ENCODE data around the gene CREBZF.

Gene CREBZF, protein sequence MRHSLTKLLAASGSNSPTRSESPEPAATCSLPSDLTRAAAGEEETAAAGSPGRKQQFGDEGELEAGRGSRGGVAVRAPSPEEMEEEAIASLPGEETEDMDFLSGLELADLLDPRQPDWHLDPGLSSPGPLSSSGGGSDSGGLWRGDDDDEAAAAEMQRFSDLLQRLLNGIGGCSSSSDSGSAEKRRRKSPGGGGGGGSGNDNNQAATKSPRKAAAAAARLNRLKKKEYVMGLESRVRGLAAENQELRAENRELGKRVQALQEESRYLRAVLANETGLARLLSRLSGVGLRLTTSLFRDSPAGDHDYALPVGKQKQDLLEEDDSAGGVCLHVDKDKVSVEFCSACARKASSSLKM

DNA sequence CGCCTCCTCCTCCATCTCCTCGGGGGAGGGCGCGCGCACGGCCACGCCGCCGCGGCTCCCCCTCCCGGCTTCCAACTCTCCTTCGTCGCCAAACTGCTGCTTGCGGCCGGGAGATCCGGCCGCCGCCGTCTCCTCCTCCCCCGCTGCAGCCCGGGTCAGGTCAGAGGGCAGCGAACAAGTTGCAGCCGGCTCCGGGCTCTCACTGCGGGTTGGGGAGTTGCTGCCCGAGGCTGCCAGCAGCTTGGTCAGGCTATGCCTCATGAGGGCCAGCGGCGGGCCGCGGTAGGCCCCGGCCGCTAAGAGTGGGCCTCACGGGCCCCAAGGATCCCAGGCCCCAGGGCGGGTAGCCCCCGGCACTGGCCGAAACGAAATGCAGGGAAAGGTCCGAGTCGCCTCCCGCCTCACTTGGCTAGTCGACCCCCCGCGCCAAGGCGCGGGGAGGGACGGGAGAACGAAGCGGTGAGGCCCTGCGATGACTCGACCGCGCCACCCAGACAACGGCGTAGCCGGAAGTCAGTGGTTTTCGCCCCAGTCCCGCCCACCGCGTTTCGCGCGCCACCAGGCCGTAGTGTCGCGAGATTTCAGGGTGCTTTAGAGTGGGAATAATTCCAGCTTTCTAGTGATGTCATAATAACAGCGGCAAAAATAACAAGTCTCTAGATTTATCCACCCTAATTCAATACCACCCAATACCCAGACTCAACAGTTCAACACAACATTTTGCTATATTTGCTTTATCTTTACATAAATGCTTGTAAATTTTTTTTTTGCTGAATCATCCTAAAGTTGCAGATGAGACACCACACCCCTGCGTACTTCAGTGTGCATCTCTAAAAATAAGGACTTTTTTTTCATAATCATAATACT is at the start of gene CREBZF:
Gene CREBZF (minus strand): TSS at position 515 of the 867 bp plus-strand sequence. CDS start 254 bp downstream, at position 261.
- Histone ChIP-seq H3K4me3 (ENCODE audit: low read depth, low read length) (peak within 1 kb of the TSS; percentile 91), H3K9me3 (ENCODE audit: control insufficient read depth, insufficient read depth, low read depth, low read length) (no peaks in the 10 kb centered on the region), H3K27ac (ENCODE audit: extremely low read depth, low read depth, low read length) (peak within 1 kb of the TSS; percentile 94), H3K36me3 (ENCODE audit: control insufficient read depth in 2 of 2, insufficient read depth in 1 of 2, low read length in 2 of 2) (peaks cover 12 to 39% of the 10 kb centered on the region in 2 experiments; a peak in 2 of 3 replicates), H3K4me1 (ENCODE audit: control insufficient read depth, insufficient read depth, low read length) (no peaks in the 10 kb centered on the region)
- ChIA-PET CTCF (interaction anchor here (0.6 to 1.0 kb wide), 3 partner anchors 46 to 733 kb away, joined by 3 to 6 read pairs (median 4); no protein-coding TSS in a partner anchor), POLR2A (interaction anchor here (0.6 to 3.4 kb wide), 10 partner anchors 9 to 598 kb away, joined by 3 to 37 read pairs (median 3); partner anchors contain the start of genes CCDC83, CCDC89, TMEM126A and TMEM126B)
- TF ChIP-seq, protein P1, sequence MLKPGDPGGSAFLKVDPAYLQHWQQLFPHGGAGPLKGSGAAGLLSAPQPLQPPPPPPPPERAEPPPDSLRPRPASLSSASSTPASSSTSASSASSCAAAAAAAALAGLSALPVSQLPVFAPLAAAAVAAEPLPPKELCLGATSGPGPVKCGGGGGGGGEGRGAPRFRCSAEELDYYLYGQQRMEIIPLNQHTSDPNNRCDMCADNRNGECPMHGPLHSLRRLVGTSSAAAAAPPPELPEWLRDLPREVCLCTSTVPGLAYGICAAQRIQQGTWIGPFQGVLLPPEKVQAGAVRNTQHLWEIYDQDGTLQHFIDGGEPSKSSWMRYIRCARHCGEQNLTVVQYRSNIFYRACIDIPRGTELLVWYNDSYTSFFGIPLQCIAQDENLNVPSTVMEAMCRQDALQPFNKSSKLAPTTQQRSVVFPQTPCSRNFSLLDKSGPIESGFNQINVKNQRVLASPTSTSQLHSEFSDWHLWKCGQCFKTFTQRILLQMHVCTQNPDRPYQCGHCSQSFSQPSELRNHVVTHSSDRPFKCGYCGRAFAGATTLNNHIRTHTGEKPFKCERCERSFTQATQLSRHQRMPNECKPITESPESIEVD (tag by site-specific recombination; IDR thresholded peaks at IDR 0.05), result no peak
- TF ChIP-seq ZSCAN23 (tag by site-specific recombination; IDR thresholded peaks at IDR 0.05), result no peak
- TF ChIP-seq ZNF555 (tag by site-specific recombination; conservative IDR thresholded peaks at IDR 0.05), result no peak
- no peak for TF ChIP-seq REPIN1 (tag by site-specific recombination; IDR thresholded peaks at IDR 0.05; ENCODE audit: low read depth)
- TF ChIP-seq BCL11B (tag by site-specific recombination; IDR thresholded peaks at IDR 0.05; ENCODE audit: low read depth), result 0 out of 2 replicates have a peak, but pooled peaks have one; percentile 64
- peak; percentile 80 for TF ChIP-seq ZBTB26 (tag by site-specific recombination; optimal IDR thresholded peaks at IDR 0.05)
- 0 out of 2 replicates have a peak, but pooled peaks have one; percentile 26 for TF ChIP-seq ELK4 (IDR thresholded peaks at IDR 0.05; ENCODE audit: borderline replicate concordance, low read depth, low read length)
- TF ChIP-seq MZF1 (tag by site-specific recombination; IDR thresholded peaks at IDR 0.05; ENCODE audit: borderline replicate concordance), result no peak
- no peak for TF ChIP-seq ZNF311 (tag by site-specific recombination; IDR thresholded peaks at IDR 0.05; ENCODE audit: borderline replicate concordance)
- no peak for TF ChIP-seq ZNF433 (tag by site-specific recombination; IDR thresholded peaks at IDR 0.05; ENCODE audit: low read depth)
- TF ChIP-seq YY1 (tag by site-specific recombination; IDR thresholded peaks at IDR 0.05), result peak; percentile 41; the same call in 1 of the 2 replicates
- no peak for TF ChIP-seq ZNF521 (tag by site-specific recombination; IDR thresholded peaks at IDR 0.05)
- TF ChIP-seq ZSCAN16 (tag by site-specific recombination; IDR thresholded peaks at IDR 0.05), result no peak
- TF ChIP-seq OSR2 (tag by site-specific recombination; IDR thresholded peaks at IDR 0.05), result no peak
- peak; percentile 93 for TF ChIP-seq ZNF501 (tag by site-specific recombination; IDR thresholded peaks at IDR 0.05)
- peak; percentile 46 for TF ChIP-seq GLIS1 (tag by site-specific recombination; IDR thresholded peaks at IDR 0.05)
- no peak for TF ChIP-seq ZNF19 (tag by site-specific recombination; IDR thresholded peaks at IDR 0.05; ENCODE audit: low read depth)
- TF ChIP-seq ZNF76 (tag by site-specific recombination; IDR thresholded peaks at IDR 0.05; ENCODE audit: borderline replicate concordance, low read depth), result peak; percentile 70
- no peak; the same call in 1 of the 2 replicates for TF ChIP-seq KLF10 (tag by site-specific recombination; IDR thresholded peaks at IDR 0.05)
- no peak for TF ChIP-seq ZNF280D (tag by site-specific recombination; IDR thresholded peaks at IDR 0.05)
- TF ChIP-seq, protein P2, sequence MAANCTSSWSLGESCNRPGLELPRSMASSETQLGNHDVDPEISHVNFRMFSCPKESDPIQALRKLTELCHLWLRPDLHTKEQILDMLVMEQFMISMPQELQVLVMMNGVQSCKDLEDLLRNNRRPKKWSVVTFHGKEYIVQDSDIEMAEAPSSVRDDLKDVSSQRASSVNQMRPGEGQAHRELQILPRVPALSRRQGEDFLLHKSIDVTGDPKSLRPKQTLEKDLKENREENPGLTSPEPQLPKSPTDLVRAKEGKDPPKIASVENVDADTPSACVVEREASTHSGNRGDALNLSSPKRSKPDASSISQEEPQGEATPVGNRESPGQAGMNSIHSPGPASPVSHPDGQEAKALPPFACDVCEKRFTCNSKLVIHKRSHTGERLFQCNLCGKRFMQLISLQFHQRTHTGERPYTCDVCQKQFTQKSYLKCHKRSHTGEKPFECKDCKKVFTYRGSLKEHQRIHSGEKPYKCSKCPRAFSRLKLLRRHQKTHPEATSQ (tag by site-specific recombination; IDR thresholded peaks at IDR 0.05), result 0 out of 2 replicates have a peak, but pooled peaks have one; percentile 60
- TF ChIP-seq ZSCAN30 (tag by site-specific recombination; IDR thresholded peaks at IDR 0.05), result 0 out of 2 replicates have a peak, but pooled peaks have one; percentile 15
- no peak for TF ChIP-seq ZNF792 (tag by site-specific recombination; IDR thresholded peaks at IDR 0.05)

All from HEK293 (cell line).